D721Med (cell line): Measurements from ENCODE around the gene NOTCH4.

ENCODE experiments used
- DNase-seq: peaks from one replicate; pipeline ENCODE4 v3.0.0; 2011; ENCODE audit warnings: low spot score; ENCODE audit not compliant: insufficient read length
- FAIRE-seq: peaks from 2 replicates; lab custom pipeline; 2011; peaks lifted over from hg19 to GRCh38; lab: Jason Lieb, UNC
- CTCF ChIP-seq: IDR thresholded peaks from 2 replicates; pipeline ENCODE4 v1.5.1; 2012; ENCODE audit warnings: mild to moderate bottlenecking, control low read depth; ENCODE audit not compliant: insufficient read depth; ENCODE audit errors: missing control alignments

The NOTCH4 gene

GRCh38 chr6:32167761-32168262, 56.1 kb downstream of the NOTCH4 start:
- no peak for FAIRE-seq
- TF ChIP-seq CTCF, result no peak
- no peak for DNase-seq

GRCh38 chr6:32167154-32167760, 56.6 kb downstream of the NOTCH4 start:
- TF ChIP-seq CTCF, result no peak
- no peak for FAIRE-seq
- no peak for DNase-seq

GRCh38 chr6:32166411-32167061, 57.3 kb downstream of the NOTCH4 start:
- TF ChIP-seq CTCF, result no peak
- FAIRE-seq (no peak), DNase-seq (no peak)

DNA sequence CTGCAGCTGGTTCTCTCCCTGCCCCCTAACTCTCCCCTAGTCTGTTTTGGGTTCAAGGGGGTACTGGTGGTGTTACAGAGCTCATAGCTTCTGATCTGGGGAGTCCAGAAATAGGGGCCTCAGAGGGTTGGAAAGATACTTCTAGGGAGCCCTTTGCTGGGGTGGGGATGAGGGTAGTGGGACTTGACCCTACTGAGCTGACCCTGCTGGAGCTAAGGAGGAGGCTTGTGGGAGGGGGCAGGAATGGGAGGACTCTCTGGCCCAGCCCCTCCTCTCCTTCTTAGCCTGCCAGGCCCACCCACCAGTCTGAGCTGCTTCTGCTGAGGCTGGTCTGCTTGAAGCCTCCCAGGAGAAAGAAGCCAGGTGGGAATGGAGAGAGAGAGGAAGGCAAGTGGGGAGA, 59.6 kb downstream of the NOTCH4 start, which contains the start of gene EGFL8:
EGFL8 (plus strand) TSS at position 301 of the 400 bp plus-strand sequence. CDS start 1,571 bp downstream, outside the sequence.
- no peak for DNase-seq
- TF ChIP-seq CTCF, result no peak
- no peak for FAIRE-seq

- no peak for DNase-seq
- no peak for TF ChIP-seq CTCF
- no peak for FAIRE-seq
Observed at GRCh38 chr6:32163559-32164258, 60.2 kb downstream of the NOTCH4 start.

DNA sequence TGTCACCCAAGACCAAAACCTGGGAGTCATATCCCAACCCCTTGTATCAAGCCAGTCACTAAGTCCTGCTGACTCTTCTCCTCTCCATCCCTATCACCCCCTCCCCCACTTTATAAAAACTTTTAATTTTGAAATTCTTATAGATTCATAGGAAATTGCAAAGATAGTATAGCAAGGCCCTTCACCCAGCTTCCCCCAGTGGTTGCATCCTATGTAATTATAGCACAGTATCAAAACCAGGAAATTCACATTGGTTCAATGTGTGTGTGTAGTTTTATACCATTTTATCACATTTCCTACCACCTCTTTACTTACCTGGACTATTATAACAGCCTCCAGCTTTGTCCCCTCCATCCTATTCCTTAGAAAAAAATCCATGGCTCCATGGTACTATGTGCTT, 65.8 kb downstream of the NOTCH4 start:
- no peak for FAIRE-seq
- DNase-seq, result no peak
- no peak for TF ChIP-seq CTCF
